LNCAP (cell line): ENCODE results near the gene NACC1.

Experiments
- TF ChIP-seq, protein P1 (sequence below): fragments of 450-650 bp; IDR thresholded peaks from 2 replicates; pipeline ENCODE4 v1.5.1; 2017; ENCODE audit warnings: mild to moderate bottlenecking

NACC1 gene

DNA sequence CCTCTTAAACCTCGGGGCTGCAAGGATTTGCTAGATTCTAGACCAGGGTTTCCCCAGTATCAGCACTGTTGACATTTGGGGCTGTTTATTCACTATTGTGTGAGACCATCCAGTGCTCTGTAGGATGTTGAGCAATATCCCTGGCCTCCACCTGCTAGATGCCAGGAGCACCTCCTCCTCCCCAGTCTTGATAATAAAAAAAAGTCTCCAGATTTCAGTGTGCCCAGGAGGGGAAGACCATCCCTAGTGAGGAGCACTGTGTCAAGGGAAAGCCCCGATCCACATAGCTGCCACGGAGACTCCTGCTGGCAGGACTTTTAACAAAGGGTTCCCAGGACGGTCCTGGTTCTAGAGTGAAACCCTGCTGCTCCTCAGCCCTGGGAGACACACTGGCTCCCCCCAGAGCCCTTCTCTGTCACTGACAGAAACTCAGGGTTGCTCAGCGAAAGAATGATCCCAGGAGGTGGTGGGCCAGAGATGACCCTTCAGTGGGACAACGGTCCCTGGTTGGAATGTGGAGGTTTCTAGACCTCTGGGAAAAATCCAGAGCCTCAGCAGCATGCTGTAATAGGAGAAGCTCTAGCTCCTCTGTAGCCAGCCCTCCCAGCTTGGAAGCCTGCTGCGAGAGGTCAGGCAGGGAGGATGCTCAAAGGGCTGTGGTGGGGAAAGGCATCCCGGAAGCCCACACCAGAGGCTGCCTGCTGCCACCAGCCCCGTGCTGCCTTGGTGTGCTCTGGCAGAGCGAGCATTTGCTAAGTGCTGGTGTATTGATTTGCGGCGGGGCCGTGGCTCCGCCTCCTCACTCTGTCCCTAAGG, 35.7 kb upstream of the NACC1 start:
- TF ChIP-seq, protein P1, sequence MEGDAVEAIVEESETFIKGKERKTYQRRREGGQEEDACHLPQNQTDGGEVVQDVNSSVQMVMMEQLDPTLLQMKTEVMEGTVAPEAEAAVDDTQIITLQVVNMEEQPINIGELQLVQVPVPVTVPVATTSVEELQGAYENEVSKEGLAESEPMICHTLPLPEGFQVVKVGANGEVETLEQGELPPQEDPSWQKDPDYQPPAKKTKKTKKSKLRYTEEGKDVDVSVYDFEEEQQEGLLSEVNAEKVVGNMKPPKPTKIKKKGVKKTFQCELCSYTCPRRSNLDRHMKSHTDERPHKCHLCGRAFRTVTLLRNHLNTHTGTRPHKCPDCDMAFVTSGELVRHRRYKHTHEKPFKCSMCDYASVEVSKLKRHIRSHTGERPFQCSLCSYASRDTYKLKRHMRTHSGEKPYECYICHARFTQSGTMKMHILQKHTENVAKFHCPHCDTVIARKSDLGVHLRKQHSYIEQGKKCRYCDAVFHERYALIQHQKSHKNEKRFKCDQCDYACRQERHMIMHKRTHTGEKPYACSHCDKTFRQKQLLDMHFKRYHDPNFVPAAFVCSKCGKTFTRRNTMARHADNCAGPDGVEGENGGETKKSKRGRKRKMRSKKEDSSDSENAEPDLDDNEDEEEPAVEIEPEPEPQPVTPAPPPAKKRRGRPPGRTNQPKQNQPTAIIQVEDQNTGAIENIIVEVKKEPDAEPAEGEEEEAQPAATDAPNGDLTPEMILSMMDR, result no peak

DNA sequence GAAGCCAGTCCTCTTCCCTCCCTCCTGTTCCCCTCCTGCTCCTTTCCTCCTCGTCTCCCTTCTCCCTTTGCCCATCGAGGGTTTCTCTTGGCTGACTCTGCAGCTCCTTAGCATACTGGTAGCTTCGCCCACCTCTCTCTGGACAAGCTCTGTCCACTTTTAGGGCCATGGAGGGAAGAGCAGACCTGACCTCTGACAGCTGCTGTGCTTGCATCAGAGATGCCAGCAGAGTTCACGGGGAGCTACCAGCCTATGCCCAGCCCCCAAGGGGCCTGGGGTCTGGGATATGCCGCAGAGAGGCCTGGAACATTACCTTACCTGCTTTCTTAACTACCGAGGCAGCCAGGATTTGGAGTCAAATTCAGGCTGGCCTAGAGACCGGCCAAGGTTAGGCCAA, 35.1 kb upstream of the NACC1 start:
- TF ChIP-seq, protein P1, result no peak

DNA sequence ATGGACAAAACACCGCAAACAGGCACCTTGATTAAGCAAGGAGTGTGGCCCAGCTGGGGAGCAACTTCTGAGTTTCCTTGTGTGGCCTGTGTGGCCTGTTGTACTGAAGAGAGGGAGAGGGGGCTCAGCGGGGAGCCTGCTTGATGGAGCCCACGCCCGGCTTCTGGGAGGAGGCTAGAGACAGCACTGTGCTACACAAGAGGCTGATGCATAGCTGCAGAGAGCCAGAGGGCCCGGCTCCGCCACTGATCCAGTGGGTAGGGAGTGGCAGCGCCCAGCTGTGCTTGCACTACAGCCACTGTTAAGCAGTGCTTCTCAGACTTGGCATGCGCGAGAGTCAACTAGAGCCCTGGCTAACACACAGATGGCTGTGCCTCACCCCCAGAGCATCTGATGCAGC, 34.4 kb upstream of the NACC1 start:
- TF ChIP-seq, protein P1, result no peak

DNA sequence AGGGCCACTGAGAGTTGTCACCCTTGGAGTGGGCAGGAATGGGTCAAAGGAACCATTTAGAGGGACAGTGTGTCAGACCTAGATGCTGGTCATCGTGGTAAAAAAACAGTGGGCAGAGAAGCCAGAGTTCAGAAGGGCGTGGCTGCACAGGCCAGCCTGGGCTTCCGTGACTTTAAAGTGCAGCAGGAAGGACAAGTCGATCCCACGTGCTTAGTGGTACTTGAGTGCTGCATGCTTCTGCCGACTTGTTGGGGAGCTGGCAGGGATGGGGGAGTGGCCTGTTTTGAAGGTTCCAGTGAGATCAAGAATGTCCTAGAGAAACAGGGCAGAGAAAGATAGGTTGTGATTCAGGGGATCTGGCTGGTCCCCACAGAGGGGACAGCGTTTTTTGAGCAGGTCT, 32.4 kb upstream of the NACC1 start:
- TF ChIP-seq, protein P1, result no peak

DNA sequence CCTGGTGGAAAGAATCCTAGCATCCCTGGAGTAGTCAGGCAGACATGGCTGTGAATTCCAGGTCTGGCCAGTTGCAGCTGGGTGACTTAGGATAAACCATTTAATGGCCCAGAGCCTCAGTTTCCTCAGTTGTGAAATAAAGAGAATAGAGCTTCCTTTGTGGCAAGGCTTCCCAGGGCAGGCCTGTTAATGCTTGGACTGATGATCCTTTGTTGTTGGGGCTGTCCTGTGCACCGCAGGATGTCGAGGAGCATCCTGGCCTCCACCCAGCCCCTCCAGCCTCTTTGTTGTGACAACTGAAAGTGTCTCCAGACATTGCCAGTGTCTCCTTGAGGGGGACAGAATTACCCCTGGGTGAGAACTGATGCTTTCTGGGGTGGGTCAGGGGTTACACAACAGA, 31.7 kb upstream of the NACC1 start:
- TF ChIP-seq, protein P1, result no peak

DNA sequence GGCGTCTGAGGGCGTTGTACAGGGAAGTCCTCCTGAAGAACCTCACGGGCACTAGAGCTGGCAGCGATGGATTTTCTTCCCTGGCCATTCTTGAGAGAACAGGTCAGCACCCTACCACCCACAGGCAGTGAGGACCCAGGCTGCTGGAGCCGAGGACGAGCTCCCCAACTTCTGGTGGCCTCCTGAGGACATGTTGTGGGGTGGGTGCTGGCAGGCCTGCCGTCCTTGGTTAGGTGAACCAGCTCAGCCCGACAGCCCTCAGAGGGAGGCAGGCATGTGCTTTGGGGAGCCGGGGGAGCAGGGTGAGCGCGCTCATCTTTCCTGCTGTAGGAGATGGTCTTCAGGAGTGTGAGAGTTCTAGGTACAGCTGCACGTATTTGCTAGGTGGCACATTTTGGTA, 30.8 kb upstream of the NACC1 start:
- TF ChIP-seq, protein P1, result no peak

DNA sequence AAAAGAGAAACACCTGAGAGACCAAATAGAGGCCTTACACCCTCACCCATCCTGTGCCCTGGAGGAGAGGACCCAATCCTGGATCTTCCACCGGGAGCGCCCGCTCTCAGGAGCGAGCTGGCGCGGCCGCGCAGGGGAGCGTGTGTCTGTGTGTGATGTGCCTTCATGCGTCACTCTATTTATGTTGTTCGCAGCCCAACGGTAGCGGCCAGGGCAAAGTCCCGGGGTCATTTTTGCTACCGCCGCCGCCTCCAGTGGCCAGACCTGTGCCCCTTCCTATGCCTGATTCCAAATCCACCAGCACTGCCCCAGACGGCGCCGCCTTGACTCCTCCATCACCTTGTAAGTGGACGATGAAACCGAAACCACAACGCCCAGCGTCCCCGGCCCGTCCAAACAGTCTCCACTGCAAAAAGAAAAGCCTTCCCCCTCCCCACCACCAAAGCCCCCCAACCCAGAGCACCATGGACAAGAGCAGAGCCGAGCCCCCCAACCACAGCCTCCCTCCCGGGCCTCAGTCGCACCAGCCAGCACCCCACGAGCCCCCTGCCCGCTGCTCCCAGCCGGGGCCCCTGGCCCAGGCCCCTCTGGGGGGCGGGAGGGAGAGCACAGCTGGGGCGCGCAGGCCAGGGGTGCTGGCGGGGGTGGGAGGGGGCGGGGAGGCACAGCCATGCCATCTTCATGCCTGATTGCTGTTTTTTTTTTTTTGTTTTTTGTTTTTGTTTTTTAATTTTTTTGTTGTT, 30.1 kb upstream of the NACC1 start:
- TF ChIP-seq, protein P1, result no peak
